ENCODE data around the gene CSF1. TPM values are rescaled to one million over a fixed set of nuclear protein-coding genes. Genes with fewer than 3 reads are reported as not detected.
A peak's percentile ranks its signal among the peaks of the same experiment; 100 is the strongest.
"Not testable (repeated sequence)": the region's sequence is repeated elsewhere in the genome, so short reads cannot be mapped to it uniquely, and the experiment has no call there.

CSF1 gene
- total RNA-seq, 1 donor from 2014 or later: 0.89 TPM

GRCh38 chr1:109914587-109915240 is 4.1 kb downstream of the CSF1 start:
- H3K36me3 Mint-ChIP-seq (ENCODE audit: insufficient read depth): no peaks in the 10 kb centered on the region
- H3K27me3 Mint-ChIP-seq: peaks cover 40% of the 10 kb centered on the region
- H3K4me1 Mint-ChIP-seq (ENCODE audit: low read depth): peaks cover 11% of the 10 kb centered on the region
- no peak overlapping the region for H3K27ac Mint-ChIP-seq
- H3K4me3 Mint-ChIP-seq (ENCODE audit: low read depth): no peak overlapping the region
- DNase-seq (ENCODE audit: low spot score, unreplicated experiment): no peak
- TF ChIP-seq, protein P1, sequence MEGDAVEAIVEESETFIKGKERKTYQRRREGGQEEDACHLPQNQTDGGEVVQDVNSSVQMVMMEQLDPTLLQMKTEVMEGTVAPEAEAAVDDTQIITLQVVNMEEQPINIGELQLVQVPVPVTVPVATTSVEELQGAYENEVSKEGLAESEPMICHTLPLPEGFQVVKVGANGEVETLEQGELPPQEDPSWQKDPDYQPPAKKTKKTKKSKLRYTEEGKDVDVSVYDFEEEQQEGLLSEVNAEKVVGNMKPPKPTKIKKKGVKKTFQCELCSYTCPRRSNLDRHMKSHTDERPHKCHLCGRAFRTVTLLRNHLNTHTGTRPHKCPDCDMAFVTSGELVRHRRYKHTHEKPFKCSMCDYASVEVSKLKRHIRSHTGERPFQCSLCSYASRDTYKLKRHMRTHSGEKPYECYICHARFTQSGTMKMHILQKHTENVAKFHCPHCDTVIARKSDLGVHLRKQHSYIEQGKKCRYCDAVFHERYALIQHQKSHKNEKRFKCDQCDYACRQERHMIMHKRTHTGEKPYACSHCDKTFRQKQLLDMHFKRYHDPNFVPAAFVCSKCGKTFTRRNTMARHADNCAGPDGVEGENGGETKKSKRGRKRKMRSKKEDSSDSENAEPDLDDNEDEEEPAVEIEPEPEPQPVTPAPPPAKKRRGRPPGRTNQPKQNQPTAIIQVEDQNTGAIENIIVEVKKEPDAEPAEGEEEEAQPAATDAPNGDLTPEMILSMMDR (IDR thresholded peaks at IDR 0.05; ENCODE audit: unreplicated experiment): no peak
- H3K9me3 Mint-ChIP-seq (ENCODE audit: low read depth): no peaks in the 10 kb centered on the region

- DNase-seq (ENCODE audit: low spot score, unreplicated experiment): no peak
Measured at GRCh38 chr1:109917051-109917767, 6.6 kb downstream of the CSF1 start.

GRCh38 chr1:109917768-109918606 is 7.3 kb downstream of the CSF1 start:
- H3K27ac Mint-ChIP-seq: no peak overlapping the region

More at GRCh38 chr1:109917051-109917767, 6.6 kb downstream of the CSF1 start:
- Mint-ChIP-seq H3K4me1 (ENCODE audit: low read depth) (peaks cover 7% of the 10 kb centered on the region), H3K27ac (no peak overlapping the region), H3K27me3 (peaks cover 24% of the 10 kb centered on the region), H3K4me3 (ENCODE audit: low read depth) (no peak overlapping the region), H3K36me3 (ENCODE audit: insufficient read depth) (no peaks in the 10 kb centered on the region), H3K9me3 (ENCODE audit: low read depth) (no peaks in the 10 kb centered on the region)
- TF ChIP-seq, protein P1 (IDR thresholded peaks at IDR 0.05; ENCODE audit: unreplicated experiment): no peak

DNA sequence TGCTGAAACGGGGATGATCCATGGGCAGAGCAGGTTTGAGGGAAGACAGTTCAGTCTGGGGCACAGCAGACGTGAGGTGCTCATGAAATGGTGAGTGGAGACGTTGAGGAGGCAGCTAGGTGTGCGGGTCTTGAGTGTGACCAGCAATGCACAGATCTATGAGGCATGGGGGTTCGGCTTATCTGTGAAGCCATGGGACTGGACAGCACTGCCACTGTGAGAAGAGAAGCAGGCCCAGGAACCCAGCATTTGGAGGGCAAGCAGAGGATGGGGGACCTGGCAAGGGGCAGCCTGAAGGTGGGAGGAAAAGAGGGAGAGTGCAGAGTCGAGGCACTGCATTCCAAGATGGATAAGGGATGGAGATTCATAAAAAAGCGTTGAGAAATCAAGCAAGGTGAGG is 8.0 kb downstream of the CSF1 start:
- Mint-ChIP-seq H3K4me1 (ENCODE audit: low read depth) (peaks cover 7% of the 10 kb centered on the region), H3K36me3 (ENCODE audit: insufficient read depth) (no peaks in the 10 kb centered on the region), H3K4me3 (ENCODE audit: low read depth) (no peak overlapping the region), H3K9me3 (ENCODE audit: low read depth) (no peaks in the 10 kb centered on the region), H3K27ac (no peak overlapping the region), H3K27me3 (peaks cover 10% of the 10 kb centered on the region)
- TF ChIP-seq, protein P1 (IDR thresholded peaks at IDR 0.05; ENCODE audit: unreplicated experiment): no peak
- DNase-seq (ENCODE audit: low spot score, unreplicated experiment): no peak

More at GRCh38 chr1:109917768-109918606, 7.3 kb downstream of the CSF1 start:
- Mint-ChIP-seq H3K4me1 (ENCODE audit: low read depth) (peaks cover 7% of the 10 kb centered on the region), H3K36me3 (ENCODE audit: insufficient read depth) (no peaks in the 10 kb centered on the region), H3K4me3 (ENCODE audit: low read depth) (no peak overlapping the region), H3K27me3 (peaks cover 16% of the 10 kb centered on the region), H3K9me3 (ENCODE audit: low read depth) (no peaks in the 10 kb centered on the region)
- DNase-seq (ENCODE audit: low spot score, unreplicated experiment): no peak
- TF ChIP-seq, protein P1 (IDR thresholded peaks at IDR 0.05; ENCODE audit: unreplicated experiment): peak; percentile 18

GRCh38 chr1:109919303-109919702 is 8.7 kb downstream of the CSF1 start:
- Mint-ChIP-seq H3K36me3 (ENCODE audit: insufficient read depth) (no peaks in the 10 kb centered on the region), H3K27ac (no peak overlapping the region), H3K9me3 (ENCODE audit: low read depth) (no peaks in the 10 kb centered on the region), H3K27me3 (peaks cover 4% of the 10 kb centered on the region), H3K4me3 (ENCODE audit: low read depth) (no peak overlapping the region), H3K4me1 (ENCODE audit: low read depth) (peaks cover 7% of the 10 kb centered on the region)
- TF ChIP-seq, protein P1 (IDR thresholded peaks at IDR 0.05; ENCODE audit: unreplicated experiment): no peak
- DNase-seq (ENCODE audit: low spot score, unreplicated experiment): no peak

GRCh38 chr1:109920391-109920790 is 9.7 kb downstream of the CSF1 start:
- H3K27me3 Mint-ChIP-seq; H3K36me3 Mint-ChIP-seq (ENCODE audit: insufficient read depth); H3K9me3 Mint-ChIP-seq (ENCODE audit: low read depth); H3K4me3 Mint-ChIP-seq (ENCODE audit: low read depth); H3K4me1 Mint-ChIP-seq (ENCODE audit: low read depth); DNase-seq (ENCODE audit: low spot score, unreplicated experiment); H3K27ac Mint-ChIP-seq: not testable (repeated sequence)
